ENCODE results near the gene DGKQ.
A peak's percentile ranks its signal among the peaks of the same experiment; 100 is the strongest.
"Not testable (repeated sequence)": the region's sequence is repeated elsewhere in the genome, so short reads cannot be mapped to it uniquely, and the experiment has no call there.

The DGKQ gene

DNA sequence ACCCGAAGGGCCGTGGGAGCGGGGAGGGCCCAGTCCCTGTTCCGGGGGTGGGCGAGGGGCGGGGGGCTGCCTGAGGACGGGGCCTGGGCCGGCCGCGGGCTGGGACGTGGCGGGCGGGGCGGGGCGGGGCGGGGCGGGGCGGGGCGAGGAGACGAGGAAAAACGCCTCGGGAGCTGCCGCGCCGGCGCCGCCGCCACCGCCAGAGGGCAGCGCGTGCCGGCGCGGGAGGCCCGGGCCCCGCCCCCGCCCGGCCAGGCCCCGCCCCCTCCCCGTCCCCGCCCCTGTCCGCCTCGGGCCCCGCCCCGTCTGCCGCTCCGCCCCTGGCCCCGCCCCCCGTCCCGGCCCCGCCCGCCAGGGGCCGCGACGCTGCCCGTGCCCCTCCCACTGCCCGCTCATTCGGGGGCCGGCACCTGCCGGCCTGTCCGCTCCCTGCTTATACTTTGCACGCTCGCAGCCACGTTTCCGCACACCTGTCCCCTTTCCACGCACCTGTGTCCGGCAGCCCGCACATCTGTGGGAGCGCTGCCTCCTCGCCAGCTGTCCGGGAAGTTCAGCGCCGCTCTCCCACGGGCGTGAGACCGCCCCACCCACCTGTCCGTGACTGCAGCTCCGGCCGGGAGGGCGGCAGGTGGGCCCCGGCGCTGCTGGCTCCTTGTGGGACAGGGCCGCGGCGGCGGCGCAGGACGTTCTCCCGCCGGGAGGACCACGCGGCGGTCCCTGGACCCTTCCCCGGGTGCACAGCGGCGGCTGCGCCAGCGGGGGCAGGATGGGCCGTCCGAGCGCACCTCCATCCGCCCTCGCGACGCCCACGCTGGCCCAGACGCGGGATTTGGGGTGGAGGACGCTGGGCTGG, 36.4 kb upstream of the DGKQ start:
- peak; percentile 46 to 50 for DNase-seq

DNA sequence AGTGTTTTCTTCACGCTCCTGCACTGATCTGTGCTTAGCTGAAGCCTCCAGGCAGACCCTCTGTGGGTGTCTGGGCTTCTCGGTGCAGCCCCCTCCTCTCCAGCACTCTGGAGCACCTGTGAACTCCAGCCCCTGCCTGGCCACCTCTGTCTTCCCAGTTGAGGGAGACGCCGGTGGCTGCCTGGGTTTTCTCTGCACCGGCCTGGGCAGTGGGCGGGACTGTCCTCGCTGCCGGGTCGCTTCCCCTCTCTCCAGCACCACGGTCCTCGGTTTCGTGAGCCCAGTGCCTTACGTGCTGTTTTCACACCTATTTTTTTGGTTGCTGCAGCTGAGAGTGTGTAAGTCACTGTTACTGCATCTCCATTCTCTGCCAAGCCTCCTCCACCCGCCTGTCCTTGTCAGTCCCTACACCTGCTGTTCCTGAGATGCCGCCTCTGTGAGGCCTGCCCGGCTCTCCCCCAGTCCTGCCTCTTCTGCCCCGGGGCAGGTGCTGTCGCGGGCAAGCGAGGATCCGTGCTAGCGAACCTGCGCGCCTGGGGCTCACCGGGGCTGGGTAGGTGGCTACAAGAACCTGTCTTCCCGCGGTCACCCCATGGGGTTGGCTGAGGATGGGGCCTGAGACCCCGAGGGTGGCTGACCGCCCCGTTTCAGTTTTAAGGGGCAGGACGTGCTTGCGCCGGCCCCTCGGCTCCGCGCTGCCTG, 35.6 kb upstream of the DGKQ start:
- peak in 1 of 2 experiments; percentile 9 for DNase-seq

DNA sequence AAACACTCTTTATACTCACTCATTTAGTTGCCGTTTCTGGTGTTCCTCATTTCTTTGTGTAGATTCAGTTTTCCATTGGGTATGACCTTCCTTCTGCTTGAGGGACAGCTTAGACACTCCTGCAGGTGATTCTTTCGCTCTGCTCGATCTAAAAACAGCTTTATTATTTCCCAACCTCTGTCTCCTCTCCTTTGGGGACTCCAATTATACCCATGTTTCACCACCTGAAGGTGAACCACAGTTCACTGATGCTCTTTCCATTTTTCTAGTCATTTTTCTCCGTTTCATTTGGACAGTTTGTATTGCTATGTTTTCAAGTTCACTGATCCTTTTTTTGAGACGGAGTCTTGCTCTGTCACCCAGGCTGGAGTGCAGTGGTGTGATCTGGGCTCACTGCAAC, 33.5 kb upstream of the DGKQ start:
- DNase-seq = no peak

DNA sequence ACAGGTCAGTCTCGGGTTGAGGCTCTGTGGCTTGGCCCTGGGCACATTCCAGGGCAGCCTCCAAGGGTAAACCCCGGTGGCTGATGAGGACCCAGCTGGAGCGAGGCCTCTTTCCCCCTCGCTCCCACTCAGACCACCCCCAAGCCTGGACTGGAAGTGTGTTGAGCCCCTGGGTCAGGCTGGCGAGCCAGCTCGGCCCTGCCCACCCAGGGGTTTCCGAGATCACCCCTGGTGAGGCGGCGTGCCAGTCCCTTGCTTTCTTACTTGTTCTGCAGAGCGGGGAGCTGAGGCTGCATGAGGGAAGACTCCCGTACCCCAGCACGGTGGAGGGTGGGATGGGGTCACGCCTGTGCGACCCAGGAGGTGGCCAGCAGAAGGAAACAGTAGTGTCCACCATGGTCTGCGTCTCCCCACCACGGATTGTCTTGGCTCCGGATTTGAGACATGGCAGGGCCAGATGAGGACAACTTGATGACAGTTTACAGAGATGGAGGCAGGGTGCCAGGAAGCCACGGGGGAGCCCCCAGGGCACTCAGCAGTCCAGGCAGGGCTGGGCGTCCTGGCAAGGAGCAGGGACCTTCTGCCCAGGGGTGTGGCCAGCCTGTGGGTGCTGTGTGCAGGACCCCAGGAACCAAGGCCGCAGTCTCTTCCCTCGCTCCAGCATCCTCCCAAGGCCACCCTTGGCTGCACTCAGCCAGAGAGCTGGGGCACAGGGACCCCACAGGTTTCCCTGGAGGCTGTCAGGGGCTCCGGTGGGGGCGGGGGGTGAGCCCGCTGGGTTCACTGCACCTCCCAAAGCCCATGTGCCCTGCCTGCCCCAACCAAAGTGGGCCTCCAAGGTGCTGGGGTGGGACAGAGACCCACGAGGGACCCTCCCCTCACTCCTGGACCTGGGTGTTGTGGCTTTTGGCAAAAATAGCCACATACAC, 31.5 kb upstream of the DGKQ start:
- DNase-seq = no peak

DNA sequence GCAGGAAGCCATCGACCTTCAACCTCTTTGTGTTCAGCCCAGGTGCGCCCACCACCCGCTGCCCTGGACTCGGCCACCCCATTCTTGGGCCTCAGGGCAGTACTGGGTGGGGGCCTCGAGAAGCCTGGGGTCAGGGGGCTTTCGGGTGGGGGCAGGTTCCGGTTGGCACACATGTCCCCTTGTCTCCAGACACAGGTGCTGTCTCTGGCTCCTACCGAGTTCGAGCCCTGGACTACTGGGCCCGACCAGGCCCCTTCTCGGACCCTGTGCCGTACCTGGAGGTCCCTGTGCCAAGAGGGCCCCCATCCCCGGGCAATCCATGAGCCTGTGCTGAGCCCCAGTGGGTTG, 30.7 kb upstream of the DGKQ start:
- no peak for DNase-seq

DNA sequence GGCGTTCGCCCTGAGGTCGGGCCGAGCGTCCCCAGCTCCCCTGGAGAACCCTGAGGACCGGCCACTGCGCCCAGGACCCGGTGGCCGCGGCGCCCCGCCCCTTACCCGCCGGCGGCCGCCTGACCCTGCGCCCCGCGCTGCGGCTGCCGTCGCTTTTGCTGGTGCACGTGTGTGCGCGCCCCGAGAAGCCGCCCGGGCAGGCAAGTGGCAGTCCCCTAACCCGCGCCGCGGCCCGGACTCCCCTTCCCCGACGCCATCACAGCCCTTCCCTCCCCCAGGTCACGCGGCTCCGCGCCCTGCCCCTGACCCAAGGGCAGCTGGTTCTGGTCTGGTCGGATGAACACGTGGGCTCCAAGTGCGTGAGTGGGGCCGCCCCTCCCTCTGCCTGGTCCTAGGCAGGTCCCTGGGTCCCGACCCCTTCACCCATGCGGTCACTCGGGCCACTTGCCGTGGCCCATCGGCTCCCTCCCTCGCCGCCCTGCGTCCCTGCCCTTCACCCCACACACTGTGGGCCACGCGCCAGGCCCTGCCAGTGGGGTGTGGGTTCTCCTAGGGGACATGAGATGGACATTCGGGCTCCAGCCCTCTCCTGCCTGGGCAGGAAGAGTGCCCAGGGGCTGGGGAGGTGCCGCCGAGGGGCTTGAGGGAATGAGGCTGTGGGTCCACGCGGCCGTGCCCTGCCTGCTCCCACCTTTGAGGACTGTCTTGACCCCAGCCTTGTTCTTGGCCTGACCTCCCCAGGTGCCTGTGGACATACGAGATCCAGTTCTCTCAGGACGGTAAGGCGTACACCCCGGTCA, 30.1 kb upstream of the DGKQ start:
- no peak for DNase-seq

DNA sequence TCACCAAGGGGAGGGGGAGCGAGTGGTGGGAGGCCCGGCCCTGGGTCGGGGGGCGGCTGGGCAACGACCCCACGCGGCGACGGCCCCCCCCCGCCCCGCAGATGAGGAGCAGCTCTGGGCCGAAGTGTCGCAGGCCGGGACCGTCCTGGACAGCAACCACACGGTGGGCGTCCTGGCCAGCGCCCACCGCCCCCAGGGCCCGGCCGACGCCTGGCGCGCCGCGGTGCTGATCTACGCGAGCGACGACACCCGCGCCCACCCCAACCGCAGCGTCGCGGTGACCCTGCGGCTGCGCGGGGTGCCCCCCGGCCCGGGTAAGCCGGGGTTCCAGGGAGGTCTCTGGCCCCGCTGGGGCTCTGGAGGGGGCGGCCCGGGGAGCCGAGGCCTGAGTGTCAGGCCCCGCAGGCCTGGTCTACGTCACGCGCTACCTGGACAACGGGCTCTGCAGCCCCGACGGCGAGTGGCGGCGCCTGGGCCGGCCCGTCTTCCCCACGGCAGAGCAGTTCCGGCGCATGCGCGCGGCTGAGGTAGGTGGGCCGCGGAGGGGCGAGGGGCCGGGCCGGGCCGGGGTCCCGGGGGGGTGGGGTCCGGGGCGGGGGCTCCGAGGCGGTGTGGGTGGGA, 29.4 kb upstream of the DGKQ start:
- no peak for DNase-seq

DNA sequence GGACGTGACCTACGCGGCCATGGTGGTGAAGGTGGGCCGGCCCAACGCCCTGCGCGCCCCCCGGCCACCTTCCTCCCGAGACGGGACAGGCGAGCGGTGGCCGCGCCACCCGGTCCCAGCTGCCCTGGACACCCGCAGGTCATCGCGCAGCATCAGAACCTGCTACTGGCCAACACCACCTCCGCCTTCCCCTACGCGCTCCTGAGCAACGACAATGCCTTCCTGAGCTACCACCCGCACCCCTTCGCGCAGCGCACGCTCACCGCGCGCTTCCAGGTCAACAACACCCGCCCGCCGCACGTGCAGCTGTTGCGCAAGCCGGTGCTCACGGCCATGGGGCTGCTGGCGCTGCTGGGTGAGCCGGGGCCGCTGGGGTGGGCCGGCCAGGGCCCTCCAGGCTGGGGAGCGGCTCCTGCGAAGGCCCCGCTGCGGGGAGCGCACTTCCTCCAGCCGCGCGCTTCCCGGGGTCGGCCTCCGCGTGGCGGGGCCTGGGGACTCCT, 28.8 kb upstream of the DGKQ start:
- DNase-seq = no peak

DNA sequence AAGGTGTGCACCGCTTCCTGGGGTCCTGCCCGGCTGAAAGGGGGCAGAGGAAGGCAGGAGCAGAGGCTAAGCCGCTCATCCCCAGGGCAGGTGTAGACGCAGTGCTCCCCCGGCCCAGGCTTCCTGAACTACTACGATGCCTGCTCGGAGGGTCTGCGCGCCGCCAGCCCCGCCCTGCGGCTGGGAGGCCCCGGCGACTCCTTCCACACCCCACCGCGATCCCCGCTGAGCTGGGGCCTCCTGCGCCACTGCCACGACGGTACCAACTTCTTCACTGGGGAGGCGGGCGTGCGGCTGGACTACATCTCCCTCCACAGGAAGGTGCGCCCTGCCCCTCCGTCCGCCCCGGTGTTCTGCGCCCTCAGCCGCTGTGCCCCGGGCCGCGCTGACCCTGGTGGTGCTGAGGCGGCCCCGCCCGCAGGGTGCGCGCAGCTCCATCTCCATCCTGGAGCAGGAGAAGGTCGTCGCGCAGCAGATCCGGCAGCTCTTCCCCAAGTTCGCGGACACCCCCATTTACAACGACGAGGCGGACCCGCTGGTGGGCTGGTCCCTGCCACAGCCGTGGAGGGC, 28.3 kb upstream of the DGKQ start:
- DNase-seq = no peak

DNA sequence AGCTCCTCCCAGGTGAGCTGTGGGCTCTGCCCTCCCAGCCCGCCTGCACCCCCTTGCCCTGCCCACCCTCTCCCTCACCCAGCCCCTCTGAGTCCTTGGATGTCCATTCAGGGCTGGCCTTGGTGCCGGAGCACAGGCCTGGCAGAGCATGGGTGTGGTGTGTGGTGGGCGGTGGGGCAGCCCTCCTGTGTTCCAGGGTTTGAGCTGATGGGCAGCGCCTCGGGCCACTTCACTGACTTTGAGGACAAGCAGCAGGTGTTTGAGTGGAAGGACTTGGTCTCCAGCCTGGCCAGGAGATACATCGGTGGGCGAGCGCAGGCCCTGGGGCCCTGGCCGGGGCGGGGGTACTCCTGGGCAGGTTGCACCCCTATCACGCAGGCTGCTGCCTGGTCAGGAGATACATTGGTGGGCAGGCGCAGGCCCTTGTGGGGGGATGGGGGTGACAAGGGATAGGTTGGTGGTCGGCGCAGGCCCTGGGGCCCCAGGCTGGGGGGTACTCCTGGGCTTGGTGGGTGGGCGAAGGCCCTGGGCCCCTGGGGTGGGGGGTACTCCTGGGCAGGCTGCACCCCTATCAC, 27.4 kb upstream of the DGKQ start:
- DNase-seq = no peak

DNA sequence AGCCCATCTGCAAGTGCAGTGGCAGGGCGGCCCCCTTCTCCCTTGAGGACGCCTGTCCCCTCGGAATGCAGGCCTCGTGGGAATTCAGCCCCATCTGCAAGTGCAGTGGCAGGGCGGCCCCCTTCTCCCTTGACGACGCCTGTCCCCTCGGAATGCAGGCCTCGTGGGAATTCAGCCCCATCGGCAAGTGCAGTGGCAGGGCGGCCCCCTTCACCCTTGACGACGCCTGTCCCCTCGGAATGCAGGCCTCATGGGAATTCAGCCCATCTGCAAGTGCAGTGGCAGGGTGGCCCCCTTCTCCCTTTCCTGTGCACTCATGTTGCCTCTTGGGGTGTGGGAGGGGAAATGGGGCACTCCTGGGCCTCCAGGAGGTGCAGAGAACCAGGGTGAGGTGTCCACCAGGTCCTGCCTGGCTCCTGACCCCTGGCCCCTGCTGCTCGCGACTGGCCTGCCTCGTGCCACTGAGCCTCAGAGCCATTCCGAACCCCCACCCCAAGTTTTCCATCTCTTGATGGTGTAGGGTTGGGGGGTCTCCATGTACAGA, 26.6 kb upstream of the DGKQ start:
- no peak for DNase-seq

DNA sequence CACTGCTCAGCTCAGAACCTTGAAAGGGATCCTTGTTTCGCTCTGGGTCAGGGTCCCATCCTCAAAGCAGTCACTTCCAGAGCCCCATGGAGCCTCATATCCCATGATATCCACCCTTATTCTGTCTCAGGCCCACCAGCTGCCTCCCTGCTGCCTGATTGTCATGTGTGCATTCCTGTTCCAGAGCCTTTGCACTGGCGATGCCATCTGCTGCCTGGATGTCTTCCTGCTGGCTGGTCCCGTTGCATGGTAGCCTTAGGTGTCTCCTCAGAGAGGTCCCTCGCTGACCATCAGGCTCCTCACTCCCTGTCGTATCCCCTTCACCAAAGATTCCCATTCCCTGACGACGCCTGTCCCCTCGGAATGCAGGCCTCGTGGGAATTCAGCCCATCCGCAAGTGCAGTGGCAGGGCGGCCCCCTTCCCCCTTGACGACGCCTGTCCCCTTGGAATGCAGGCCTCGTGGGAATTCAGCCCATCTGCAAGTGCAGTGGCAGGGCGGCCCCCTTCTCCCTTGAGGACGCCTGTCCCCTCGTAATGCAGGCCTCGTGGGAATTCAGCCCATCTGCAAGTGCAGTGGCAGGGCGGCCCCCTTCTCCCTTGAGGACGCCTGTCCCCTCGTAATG, 26.0 kb upstream of the DGKQ start:
- DNase-seq = not testable (repeated sequence)

DNA sequence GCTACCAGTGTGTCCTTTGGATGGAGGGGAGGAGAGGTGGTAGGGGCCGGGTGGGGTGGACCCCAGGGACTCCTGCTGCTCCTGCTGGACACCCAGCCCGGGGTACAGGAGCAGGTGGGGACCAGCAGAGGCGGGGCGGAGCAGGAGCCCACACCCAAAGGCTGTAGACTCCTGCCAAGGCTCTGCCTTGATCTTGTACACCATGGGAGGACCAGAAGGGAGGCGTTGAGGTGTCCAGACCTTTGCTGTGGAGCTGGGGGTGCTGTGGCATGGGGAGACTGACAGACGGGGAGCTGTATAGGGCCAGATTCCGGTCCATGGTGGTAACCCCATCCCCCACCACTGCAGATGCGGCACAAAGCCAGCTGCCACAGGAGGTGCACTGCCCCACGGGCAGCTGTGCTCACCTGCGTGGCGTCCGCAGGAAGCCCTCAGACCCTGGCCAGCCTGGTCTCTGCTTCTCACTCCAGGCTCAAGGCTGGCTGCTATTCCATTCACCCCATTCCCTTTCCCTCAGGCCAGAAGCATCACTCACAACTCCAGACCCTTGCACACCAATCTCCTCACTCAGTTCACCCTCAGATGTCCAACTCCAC, 24.8 kb upstream of the DGKQ start:
- DNase-seq = no peak

DNA sequence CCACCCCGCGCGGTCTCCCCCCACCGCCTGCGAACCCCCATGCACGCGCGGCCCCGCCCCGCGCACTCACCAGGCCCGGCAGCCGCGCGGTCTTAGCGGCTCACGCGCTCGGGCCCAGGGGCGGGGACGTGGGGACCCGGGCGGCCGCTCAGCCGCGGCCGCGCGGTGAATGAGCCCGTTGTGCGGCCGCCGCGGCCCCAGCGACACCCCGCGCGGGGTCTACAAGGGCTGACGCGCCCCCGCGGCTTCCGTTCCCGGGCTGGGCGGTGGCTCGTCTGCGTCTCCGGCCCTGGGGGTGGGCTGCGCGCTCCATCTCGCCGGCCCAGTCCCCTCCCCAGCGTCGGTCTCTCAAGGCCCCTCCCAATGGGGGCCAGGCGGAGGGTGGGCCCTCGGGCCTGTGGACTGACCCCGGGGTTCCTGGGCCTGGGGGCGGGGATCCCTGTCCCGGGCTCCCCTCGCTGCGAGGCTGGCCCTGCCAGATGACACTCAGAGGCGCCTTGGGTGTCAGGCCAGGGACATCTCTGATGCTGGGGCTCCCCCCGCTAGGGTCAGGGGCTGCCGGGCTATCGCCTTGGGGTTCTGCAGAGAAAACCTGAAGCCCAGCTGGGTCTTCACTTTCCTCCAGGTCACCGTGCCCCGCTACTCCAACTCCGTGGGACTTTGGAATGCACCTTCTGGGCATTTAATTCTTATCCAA, 24.2 kb upstream of the DGKQ start:
- DNase-seq = no peak

DNA sequence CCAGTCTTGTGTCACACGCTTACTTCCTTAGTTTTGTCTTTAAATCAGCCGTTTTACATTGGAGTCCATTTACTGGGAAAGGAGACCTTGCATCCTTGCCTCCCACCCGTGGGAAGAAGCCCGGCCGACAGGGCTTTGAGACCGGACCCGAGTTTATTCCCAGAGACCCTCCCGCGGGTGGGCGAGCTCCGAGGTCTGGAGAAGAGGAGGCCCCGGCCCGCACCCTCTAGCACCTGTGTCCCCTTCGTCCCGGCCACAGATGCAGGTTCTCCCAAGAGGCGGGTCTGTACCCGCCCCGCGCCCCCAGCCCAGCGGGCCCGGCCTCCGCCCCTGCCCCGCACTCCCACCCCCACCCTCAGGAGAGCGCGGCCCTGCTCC, 23.6 kb upstream of the DGKQ start:
- no peak for DNase-seq

DNA sequence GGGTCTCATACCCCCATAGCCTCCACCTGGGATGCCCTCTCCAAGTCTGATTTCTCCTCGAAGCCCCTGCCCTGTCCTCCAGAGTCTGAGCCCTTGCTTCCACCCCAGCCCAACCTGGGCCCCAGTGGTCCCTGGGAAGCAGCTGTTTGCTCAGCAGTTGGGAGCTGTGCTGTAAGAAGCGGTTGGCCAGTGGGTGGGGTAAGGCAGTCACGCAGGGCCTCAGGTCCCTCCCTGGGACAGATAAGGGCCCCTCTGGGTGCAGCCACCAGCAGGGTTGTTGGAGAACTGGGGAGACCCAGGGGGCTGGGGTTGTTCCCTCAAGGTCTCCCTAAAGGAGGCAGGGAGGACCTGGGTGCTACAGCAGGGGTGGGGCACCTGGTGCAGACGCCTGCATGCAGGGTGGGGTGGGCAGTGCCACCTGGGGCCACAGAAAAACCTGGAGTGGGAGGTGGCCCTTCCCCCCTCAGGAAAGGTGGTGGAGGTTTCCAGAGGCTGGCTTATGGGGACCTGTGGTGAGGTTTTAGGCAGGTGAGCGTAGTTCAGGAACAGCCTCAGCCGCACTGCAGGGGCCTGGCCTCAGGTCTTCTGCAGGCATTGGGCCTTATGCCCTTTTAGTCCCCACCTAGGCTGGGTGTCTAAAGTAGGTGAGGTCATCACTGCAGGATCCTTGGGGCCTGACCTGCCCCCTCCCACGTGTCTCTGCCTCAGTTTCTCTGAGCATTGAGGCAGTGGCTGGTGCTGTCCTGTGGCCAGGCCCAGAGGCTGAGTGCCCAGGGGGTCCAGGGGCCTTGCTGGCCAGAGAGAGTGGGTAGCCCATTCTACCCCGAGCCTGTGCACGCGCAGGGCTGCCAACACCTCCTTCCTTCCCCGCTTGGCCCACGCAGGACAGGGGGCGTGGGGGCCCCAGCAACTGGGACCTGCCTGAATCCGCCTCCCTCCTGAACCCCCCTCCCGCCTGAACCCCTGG, 22.9 kb upstream of the DGKQ start:
- no peak for DNase-seq

DNA sequence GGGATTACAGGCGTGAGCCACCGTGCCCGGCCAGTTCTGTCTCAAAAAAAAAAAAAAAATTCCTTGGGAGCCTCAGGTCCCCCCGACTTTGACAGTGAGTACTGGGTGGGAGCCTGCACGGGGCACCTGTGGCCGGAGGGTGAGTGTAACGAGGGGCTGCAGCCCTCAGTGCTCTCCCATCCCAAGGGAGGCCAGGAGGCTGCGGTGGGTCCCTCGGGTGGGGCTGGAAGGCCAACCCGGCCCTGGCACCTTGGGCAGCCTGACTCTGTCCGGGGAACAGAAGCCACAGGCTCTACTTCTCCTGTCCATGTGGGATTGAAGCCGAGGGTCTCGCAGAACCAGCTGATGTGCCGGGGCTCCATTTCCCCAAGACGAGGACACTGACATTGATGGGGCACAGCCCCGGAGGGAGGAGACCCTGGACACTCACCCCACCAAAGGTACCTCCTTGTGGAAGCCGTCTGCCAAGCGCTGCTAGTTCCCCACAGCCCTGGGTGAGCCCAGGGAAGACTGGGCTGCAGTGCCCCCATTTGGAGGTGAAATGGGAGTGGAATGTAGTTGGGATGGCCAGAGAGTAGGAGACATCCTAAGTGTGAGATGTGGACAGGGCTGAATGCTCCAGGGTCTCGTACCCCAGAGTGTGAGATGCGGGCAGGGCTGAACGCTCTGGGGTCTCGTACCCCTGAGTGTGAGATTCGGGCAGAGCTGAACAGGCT, 22.1 kb upstream of the DGKQ start:
- no peak for DNase-seq
